Posterior cingulate gyrus (tissue), 11 donors: ENCODE results near the gene NCKAP5.

Experiments
- DNase-seq, 10 donors: peaks; one replicate each; pipeline versions ENCODE4 v3.0.0 to v3.0.0-alpha.2; 2020 to 2021; ENCODE audit warnings: mixed read lengths in 3 of 10
- intact Hi-C: fragments of 100-400 bp; cut with DNase I; formaldehyde crosslinking; loops from one replicate; pipeline ENCODE4 v1.15.1; 2023

Gene NCKAP5

GRCh38 chr2:132760971-132761370 lies 807.3 kb downstream of the NCKAP5 start:
- no peak for DNase-seq
- intact Hi-C loops = no loop called here

- no peak for DNase-seq
- intact Hi-C loops = no loop called here
Observed at GRCh38 chr2:132760405-132760804, 807.9 kb downstream of the NCKAP5 start.

- no peak for DNase-seq
- intact Hi-C loops = no loop called here
Observed at GRCh38 chr2:132758995-132759394, 809.3 kb downstream of the NCKAP5 start.

- intact Hi-C loops = no loop called here
- no peak for DNase-seq
Observed at GRCh38 chr2:132757676-132758075, 810.6 kb downstream of the NCKAP5 start.

- intact Hi-C loops = no loop called here
- DNase-seq = no peak
Observed at GRCh38 chr2:132757002-132757589, 811.2 kb downstream of the NCKAP5 start.

GRCh38 chr2:132754867-132755472 lies 813.3 kb downstream of the NCKAP5 start:
- intact Hi-C loops = no loop called here
- no peak for DNase-seq

- intact Hi-C loops = no loop called here
- no peak for DNase-seq
Observed at GRCh38 chr2:132754392-132754791, 813.9 kb downstream of the NCKAP5 start.

- intact Hi-C loops = no loop called here
- no peak for DNase-seq
Observed at GRCh38 chr2:132752421-132753206, 815.6 kb downstream of the NCKAP5 start.

- intact Hi-C loops = no loop called here
- DNase-seq = no peak
Observed at GRCh38 chr2:132751836-132752235, 816.4 kb downstream of the NCKAP5 start.

- intact Hi-C loops = no loop called here
- DNase-seq = no peak
Observed at GRCh38 chr2:132750606-132751005, 817.7 kb downstream of the NCKAP5 start.

- DNase-seq = no peak
- intact Hi-C loops = no loop called here
Observed at GRCh38 chr2:132747046-132747445, 821.2 kb downstream of the NCKAP5 start.

- DNase-seq = no peak
- intact Hi-C loops = no loop called here
Observed at GRCh38 chr2:132741754-132742153, 826.5 kb downstream of the NCKAP5 start.

- DNase-seq = no peak
- intact Hi-C loops = no loop called here
Observed at GRCh38 chr2:132740081-132740720, 828.1 kb downstream of the NCKAP5 start.

- DNase-seq = no peak
- intact Hi-C loops = no loop called here
Observed at GRCh38 chr2:132738223-132738622, 830.0 kb downstream of the NCKAP5 start.

- intact Hi-C loops = no loop called here
- no peak for DNase-seq
Observed at GRCh38 chr2:132736059-132736458, 832.2 kb downstream of the NCKAP5 start.

GRCh38 chr2:132734961-132735360 lies 833.3 kb downstream of the NCKAP5 start:
- DNase-seq = no peak
- intact Hi-C loops = no loop called here

GRCh38 chr2:132733094-132733493 lies 835.2 kb downstream of the NCKAP5 start:
- DNase-seq = no peak
- intact Hi-C loops = no loop called here

- intact Hi-C loops = no loop called here
- DNase-seq = no peak
Observed at GRCh38 chr2:132732694-132733093, 835.6 kb downstream of the NCKAP5 start.

GRCh38 chr2:132731441-132731840 lies 836.8 kb downstream of the NCKAP5 start:
- intact Hi-C loops = no loop called here
- DNase-seq = no peak

GRCh38 chr2:132730611-132731010 lies 837.7 kb downstream of the NCKAP5 start:
- intact Hi-C loops = no loop called here
- DNase-seq = no peak

- intact Hi-C loops = no loop called here
- no peak for DNase-seq
Observed at GRCh38 chr2:132729522-132729921, 838.7 kb downstream of the NCKAP5 start.
